ENCODE measurements around the gene SIGLEC10.

The SIGLEC10 gene

DNA sequence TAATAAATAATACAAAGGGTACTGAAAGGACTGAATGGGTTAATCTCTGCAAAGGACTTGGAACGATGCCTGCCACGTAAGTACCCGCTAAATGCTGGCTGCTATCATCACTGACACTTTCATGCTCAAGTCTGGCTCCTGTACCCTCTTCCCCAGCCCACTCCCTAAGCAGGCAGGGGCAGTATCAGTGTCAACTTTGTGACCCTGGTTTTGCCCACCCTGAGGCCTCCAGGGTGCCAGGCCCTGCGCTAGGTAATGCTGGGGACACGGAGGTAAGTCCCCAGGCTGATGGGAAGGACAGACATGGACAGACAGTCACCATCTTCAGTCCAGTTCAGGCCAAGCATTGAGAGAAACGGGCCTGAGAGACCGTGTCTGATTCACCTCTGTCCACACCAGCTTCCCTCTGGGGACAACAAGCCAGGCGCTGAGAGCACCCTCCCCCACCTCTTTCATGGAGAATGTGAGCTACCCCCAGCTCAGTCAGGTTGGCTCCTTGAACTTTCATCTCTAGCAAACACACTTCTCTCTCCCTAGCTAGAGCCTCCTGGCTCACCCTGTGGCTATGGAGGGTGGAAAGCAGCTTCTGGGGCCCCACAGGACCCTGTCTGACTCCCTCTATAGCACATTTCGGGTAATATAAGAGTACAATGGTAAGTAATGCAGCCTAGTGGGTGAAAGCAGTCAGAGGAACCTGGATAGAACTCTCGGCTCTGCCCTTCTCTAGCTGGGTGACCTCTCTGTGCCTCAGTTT is 52.1 kb downstream of the SIGLEC10 start:
- DNase-seq: no peak

DNA sequence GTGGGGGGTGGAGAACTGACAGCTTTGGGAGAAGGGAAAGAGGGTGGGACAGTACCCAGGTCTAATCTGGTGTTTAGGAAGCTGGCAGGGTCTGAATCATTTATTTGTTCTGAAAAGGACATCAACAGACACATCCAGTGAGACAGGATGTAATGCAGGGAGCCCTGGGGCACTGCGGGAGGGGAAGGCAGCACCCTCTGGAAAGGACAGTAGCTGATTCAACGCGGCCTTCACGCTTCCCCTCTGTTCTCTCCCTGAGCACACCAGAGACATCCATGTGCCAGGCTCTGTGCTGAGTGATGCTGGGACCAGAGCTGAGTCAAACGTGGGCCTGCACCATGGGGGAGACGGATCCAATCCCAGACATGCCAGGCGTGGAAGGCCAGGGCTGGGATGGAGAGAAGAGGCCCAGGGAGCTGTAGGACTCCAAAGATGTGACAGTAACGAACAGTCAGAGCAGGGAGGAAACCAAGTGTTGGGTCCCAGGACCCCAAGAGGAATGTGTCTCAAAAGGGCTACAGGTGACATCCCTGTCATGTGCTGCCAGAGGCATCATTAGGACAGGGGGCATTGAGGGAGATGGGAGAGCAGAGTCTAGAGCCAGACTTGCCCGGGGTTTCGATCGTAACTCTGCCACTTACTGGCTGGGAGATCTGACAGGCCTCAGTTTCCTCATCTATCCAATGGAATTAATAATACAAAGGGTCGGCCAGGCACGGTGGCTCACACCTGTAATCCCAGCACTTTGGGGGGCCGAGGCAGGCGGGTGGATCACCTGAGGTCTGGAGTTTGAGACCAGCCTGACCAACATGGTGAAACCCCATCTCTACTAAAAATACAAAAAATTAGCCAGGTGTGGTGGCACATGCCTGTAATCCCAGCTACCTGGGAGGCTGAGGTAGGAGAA is 53.0 kb downstream of the SIGLEC10 start:
- no peak for DNase-seq

DNA sequence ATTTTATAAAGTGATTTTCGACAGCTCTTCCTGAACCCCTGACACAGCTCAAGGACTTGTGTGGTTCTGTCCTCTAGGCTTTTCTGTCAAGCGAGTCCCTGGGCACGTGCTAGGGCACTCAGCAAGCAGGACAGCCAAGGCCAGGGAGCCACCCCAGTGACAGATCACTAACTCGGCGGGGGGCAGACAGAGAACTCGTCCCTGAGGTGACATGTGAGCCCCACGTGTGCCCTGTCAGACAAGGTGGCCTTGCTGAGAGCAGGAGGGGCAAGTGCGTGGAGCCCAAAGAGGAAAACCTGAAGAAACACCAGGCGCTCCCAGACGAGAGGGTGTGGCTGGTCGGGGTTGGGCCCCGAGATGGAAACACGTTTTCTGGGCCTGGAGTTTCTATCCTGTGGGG is 56.2 kb downstream of the SIGLEC10 start:
- no peak for DNase-seq

All from NCI-H1417 treated with DMSO at 0.1 percent for 48 hours (cell line).